Neuron (in vitro differentiated cells): ENCODE data around the gene GNAT3.

ENCODE experiments used
- H2AFZ ChIP-seq: one replicate; pipeline ENCODE4 v1.6.1; 2013; ENCODE audit warnings: low read depth, mild to moderate bottlenecking, inconsistent platforms, low read length, moderate library complexity
- H3K27me3 ChIP-seq: one replicate; pipeline ENCODE4 v1.6.1; 2013; ENCODE audit warnings: low read length; ENCODE audit not compliant: insufficient read depth
- H3K36me3 ChIP-seq: one replicate; pipeline ENCODE4 v1.6.1; 2013; ENCODE audit warnings: low read length; ENCODE audit not compliant: insufficient read depth
- H3K4me1 ChIP-seq: one replicate; pipeline ENCODE4 v1.6.1; 2013; ENCODE audit warnings: low read length; ENCODE audit not compliant: insufficient read depth
- H3K4me3 ChIP-seq: 2 replicates; pipeline ENCODE4 v1.5.1; 2013; ENCODE audit warnings: mild to moderate bottlenecking, low read length, moderate library complexity
- H3K9me3 ChIP-seq: one replicate; pipeline ENCODE4 v1.6.1; 2013; ENCODE audit warnings: low read length

The GNAT3 gene

GRCh38 chr7:80526472-80526871 is 14.6 kb upstream of the GNAT3 start:
- H3K27me3 ChIP-seq = no peaks in the 10 kb centered on the region
- H3K4me1 ChIP-seq = no peaks in the 10 kb centered on the region
- no peaks in the 10 kb centered on the region for H3K36me3 ChIP-seq
- H3K4me3 ChIP-seq = no peak overlapping the region
- no peak overlapping the region for H2AFZ ChIP-seq
- no peaks in the 10 kb centered on the region for H3K9me3 ChIP-seq

DNA sequence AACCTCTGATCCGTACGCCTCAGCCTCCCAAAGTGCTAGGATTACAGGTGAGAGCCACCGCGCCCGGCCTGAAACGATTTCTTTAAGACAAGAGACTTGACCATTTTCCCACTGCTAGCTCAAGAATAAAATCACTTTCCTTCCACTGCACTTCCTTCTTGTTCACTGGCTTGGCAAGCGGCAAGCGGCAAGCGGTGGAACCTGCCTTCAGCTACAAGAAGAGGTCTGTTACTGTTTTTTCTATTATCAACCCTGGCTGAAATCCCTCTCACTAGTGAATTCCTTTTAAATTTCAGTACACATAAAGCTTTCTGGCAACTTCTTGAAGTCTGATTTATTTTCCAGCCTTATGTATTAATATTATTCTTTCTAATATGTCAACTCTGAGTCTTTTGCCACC is 12.8 kb upstream of the GNAT3 start:
- no peaks in the 10 kb centered on the region for H3K36me3 ChIP-seq
- H3K27me3 ChIP-seq = no peaks in the 10 kb centered on the region
- H3K4me3 ChIP-seq = no peak overlapping the region
- no peaks in the 10 kb centered on the region for H3K9me3 ChIP-seq
- no peak overlapping the region for H2AFZ ChIP-seq
- H3K4me1 ChIP-seq = no peaks in the 10 kb centered on the region

- no peak overlapping the region for H2AFZ ChIP-seq
- no peaks in the 10 kb centered on the region for H3K36me3 ChIP-seq
- no peaks in the 10 kb centered on the region for H3K4me1 ChIP-seq
- H3K4me3 ChIP-seq = no peak overlapping the region
- H3K9me3 ChIP-seq = no peaks in the 10 kb centered on the region
- H3K27me3 ChIP-seq = no peaks in the 10 kb centered on the region
Measured at GRCh38 chr7:80521809-80522208, 9.9 kb upstream of the GNAT3 start.

- Histone ChIP-seq H3K9me3 (no peaks in the 10 kb centered on the region), H3K27me3 (no peaks in the 10 kb centered on the region), H3K36me3 (no peaks in the 10 kb centered on the region), H3K4me1 (no peaks in the 10 kb centered on the region), H2AFZ (no peak overlapping the region), H3K4me3 (no peak overlapping the region)
Measured at GRCh38 chr7:80520199-80520598, 8.3 kb upstream of the GNAT3 start.

GRCh38 chr7:80517282-80517747 is 5.5 kb upstream of the GNAT3 start:
- Histone ChIP-seq H3K4me3 (no peak overlapping the region), H2AFZ (no peak overlapping the region), H3K27me3 (no peaks in the 10 kb centered on the region), H3K9me3 (no peaks in the 10 kb centered on the region), H3K36me3 (no peaks in the 10 kb centered on the region), H3K4me1 (no peaks in the 10 kb centered on the region)

- H3K4me3 ChIP-seq = no peak overlapping the region
- H2AFZ ChIP-seq = no peak overlapping the region
- H3K36me3 ChIP-seq = no peaks in the 10 kb centered on the region
- no peaks in the 10 kb centered on the region for H3K9me3 ChIP-seq
- H3K27me3 ChIP-seq = no peaks in the 10 kb centered on the region
- H3K4me1 ChIP-seq = no peaks in the 10 kb centered on the region
Measured at GRCh38 chr7:80515298-80515697, 3.4 kb upstream of the GNAT3 start.

DNA sequence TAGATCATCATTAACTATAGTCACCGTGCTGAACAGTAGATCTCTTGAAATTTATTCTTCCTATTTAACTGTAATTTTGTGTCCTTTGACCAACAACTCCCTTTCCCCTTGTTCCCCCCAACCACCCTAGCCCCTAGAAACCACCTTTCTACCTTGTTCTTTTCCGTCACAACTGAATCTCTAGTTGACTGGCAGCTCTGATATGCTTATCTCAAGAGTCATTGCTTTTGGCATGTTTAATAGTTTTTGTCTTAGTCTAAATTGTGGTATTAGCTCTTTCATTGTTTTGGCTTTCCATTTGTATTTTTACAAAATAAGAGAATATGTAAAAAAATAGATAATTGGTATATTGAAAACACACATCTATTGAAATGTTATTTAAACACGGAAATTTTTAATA is 1.8 kb downstream of the GNAT3 start:
- no peaks in the 10 kb centered on the region for H3K27me3 ChIP-seq
- H3K4me3 ChIP-seq = no peak overlapping the region
- H3K9me3 ChIP-seq = no peaks in the 10 kb centered on the region
- H3K36me3 ChIP-seq = no peaks in the 10 kb centered on the region
- no peak overlapping the region for H2AFZ ChIP-seq
- H3K4me1 ChIP-seq = no peaks in the 10 kb centered on the region

DNA sequence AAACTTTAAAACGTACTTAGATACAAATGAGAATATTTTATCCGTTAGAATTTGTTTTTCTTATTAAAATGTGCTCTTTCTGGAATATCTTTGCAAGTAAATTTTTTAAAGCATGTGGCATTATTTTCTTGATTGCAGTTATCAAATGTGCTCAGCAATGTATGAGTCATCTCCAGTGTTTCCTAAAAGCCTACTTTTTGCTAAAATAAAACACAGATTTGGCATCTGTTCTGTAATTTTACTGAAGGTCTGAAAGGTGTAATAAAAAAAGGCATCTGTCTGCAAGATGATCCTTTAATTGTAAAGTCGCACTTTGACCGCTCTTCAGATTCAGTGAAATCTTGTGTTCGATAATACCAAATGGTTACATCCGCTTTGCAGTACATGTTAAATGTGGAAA is 3.4 kb downstream of the GNAT3 start:
- Histone ChIP-seq H3K27me3 (no peaks in the 10 kb centered on the region), H3K4me1 (no peaks in the 10 kb centered on the region), H2AFZ (no peak overlapping the region), H3K9me3 (no peaks in the 10 kb centered on the region), H3K36me3 (no peaks in the 10 kb centered on the region), H3K4me3 (no peak overlapping the region)

- Histone ChIP-seq H3K36me3 (no peaks in the 10 kb centered on the region), H3K27me3 (no peaks in the 10 kb centered on the region), H3K4me1 (no peaks in the 10 kb centered on the region), H3K4me3 (no peak overlapping the region), H2AFZ (no peak overlapping the region), H3K9me3 (no peaks in the 10 kb centered on the region)
Measured at GRCh38 chr7:80505900-80506500, 5.9 kb downstream of the GNAT3 start.

- H3K36me3 ChIP-seq = no peaks in the 10 kb centered on the region
- no peaks in the 10 kb centered on the region for H3K27me3 ChIP-seq
- peaks cover 2% of the 10 kb centered on the region for H3K4me1 ChIP-seq
- H3K4me3 ChIP-seq = no peak overlapping the region
- H3K9me3 ChIP-seq = no peaks in the 10 kb centered on the region
- no peak overlapping the region for H2AFZ ChIP-seq
Measured at GRCh38 chr7:80500325-80500724, 11.5 kb downstream of the GNAT3 start.

- H3K4me1 ChIP-seq = peaks cover 2% of the 10 kb centered on the region
- no peaks in the 10 kb centered on the region for H3K27me3 ChIP-seq
- no peak overlapping the region for H3K4me3 ChIP-seq
- no peak overlapping the region for H2AFZ ChIP-seq
- H3K9me3 ChIP-seq = no peaks in the 10 kb centered on the region
- no peaks in the 10 kb centered on the region for H3K36me3 ChIP-seq
Measured at GRCh38 chr7:80499350-80499953, 12.4 kb downstream of the GNAT3 start.

GRCh38 chr7:80498481-80499349 is 13.1 kb downstream of the GNAT3 start:
- no peak overlapping the region for H3K4me3 ChIP-seq
- H3K27me3 ChIP-seq = no peaks in the 10 kb centered on the region
- H2AFZ ChIP-seq = no peak overlapping the region
- H3K4me1 ChIP-seq = peaks cover 2% of the 10 kb centered on the region
- no peaks in the 10 kb centered on the region for H3K9me3 ChIP-seq
- H3K36me3 ChIP-seq = no peaks in the 10 kb centered on the region

DNA sequence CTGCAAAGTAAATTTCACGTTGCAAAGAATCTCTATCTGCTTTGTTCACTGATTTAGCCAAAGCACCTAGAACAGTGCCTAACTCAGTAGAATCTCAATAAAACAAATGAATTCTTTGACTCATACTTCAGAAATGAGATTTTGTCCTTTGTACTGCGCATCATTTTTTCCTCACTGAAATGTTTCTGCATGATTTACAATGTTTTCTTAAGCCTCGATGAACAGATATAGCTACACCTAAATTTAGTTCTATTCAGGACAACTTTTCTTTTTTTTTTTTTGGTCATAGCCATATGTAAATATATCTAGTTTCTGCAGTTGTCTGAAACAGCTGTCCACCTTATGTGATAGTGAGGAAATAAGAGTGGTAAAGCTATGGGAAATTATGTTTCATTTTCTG is 15.3 kb downstream of the GNAT3 start:
- no peak overlapping the region for H2AFZ ChIP-seq
- peaks cover 2% of the 10 kb centered on the region for H3K4me1 ChIP-seq
- no peaks in the 10 kb centered on the region for H3K27me3 ChIP-seq
- no peak overlapping the region for H3K4me3 ChIP-seq
- H3K36me3 ChIP-seq = no peaks in the 10 kb centered on the region
- H3K9me3 ChIP-seq = no peaks in the 10 kb centered on the region
